Bronchial epithelial cell (primary cell): ENCODE results near the gene GRK2. TPM values are rescaled to one million over a fixed set of nuclear protein-coding genes. Genes with fewer than 3 reads are reported as not detected.

ENCODE experiments used
- DNase-seq: peaks from one replicate; pipeline ENCODE4 v3.0.0-alpha.2; 2010; ENCODE audit warnings: low read depth
- FAIRE-seq: peaks from 2 replicates; lab custom pipeline; 2011; peaks lifted over from hg19 to GRCh38; lab: Jason Lieb, UNC
- H3K27me3 ChIP-seq: 2 replicates; pipeline ENCODE4 v1.5.1; 2011; ENCODE audit warnings: low read length; ENCODE audit not compliant: control insufficient read depth, insufficient read depth
- H3K36me3 ChIP-seq: 2 replicates; pipeline ENCODE4 v1.5.1; 2011; ENCODE audit warnings: low read length; ENCODE audit not compliant: control insufficient read depth, insufficient read depth
- H3K4me3 ChIP-seq: 2 replicates; pipeline ENCODE4 v1.5.1; 2011; ENCODE audit warnings: mild to moderate bottlenecking, low read depth, low read length, control low read depth
- total RNA-seq: library from RNA; depleted of rRNA; stranded (reverse); fragments of >200 nt; gene quantifications from 2 replicates; pipeline ENCODE4 v1.2.1, GENCODE V29; 2014
- TF ChIP-seq, protein P1 (sequence below): IDR thresholded peaks from 2 replicates; pipeline ENCODE4 v1.5.1; 2011; ENCODE audit warnings: mild to moderate bottlenecking, moderate library complexity, low read length, control low read depth, inconsistent platforms; ENCODE audit not compliant: insufficient read depth, severe bottlenecking

Gene GRK2
- total RNA-seq, 1 donor from 2014 or later = 55.0 TPM

DNA sequence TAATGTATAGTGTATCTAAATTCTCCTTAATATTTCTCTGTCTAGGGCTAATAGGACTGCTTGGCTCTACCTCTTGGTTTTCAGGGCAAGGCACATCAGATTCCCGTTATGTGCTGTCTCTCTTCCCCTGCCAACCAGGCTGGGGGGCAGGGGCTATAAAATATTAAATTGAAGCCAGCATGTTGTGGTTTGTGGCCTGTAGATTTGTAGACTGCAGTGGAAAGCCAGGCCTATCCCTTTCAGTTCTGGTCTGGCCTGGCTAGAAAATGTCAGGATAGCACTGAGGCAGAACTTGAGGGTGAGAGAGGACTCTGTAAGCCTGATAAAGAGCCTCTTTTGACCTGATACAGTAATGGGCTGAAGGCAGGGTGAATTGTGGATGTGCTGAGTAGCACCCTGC is 14.4 kb upstream of the GRK2 start:
- Histone ChIP-seq H3K27me3 (no peaks in the 10 kb centered on the region), H3K36me3 (peaks cover 52% of the 10 kb centered on the region), H3K4me3 (no peak overlapping the region)
- no peak for DNase-seq
- FAIRE-seq = no peak
- TF ChIP-seq, protein P1, sequence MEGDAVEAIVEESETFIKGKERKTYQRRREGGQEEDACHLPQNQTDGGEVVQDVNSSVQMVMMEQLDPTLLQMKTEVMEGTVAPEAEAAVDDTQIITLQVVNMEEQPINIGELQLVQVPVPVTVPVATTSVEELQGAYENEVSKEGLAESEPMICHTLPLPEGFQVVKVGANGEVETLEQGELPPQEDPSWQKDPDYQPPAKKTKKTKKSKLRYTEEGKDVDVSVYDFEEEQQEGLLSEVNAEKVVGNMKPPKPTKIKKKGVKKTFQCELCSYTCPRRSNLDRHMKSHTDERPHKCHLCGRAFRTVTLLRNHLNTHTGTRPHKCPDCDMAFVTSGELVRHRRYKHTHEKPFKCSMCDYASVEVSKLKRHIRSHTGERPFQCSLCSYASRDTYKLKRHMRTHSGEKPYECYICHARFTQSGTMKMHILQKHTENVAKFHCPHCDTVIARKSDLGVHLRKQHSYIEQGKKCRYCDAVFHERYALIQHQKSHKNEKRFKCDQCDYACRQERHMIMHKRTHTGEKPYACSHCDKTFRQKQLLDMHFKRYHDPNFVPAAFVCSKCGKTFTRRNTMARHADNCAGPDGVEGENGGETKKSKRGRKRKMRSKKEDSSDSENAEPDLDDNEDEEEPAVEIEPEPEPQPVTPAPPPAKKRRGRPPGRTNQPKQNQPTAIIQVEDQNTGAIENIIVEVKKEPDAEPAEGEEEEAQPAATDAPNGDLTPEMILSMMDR = no peak

DNA sequence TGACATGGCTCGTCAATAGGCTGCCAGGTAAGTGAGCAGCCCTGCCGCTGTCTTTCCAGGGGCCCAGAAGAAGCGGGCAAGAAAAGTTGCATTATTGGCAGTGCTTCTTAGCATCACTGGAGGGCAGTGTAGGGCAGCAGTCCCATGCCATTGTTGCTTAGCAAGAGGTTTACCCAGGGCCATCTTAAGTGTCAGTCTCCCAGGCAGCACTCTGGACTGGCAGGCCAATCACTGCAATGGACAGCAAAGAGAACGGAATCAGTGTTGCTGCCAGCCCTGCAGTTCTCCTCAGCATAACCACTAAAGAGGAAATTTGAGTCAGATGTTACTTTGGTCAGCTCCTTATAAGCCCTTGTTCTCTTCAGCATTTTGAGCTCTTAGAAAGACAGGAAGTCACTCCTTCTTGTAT is 13.4 kb upstream of the GRK2 start:
- H3K36me3 ChIP-seq = peaks cover 51% of the 10 kb centered on the region
- DNase-seq = peak; percentile 43
- TF ChIP-seq, protein P1 = peak; percentile 56
- FAIRE-seq = no peak
- H3K27me3 ChIP-seq = no peaks in the 10 kb centered on the region
- no peak overlapping the region for H3K4me3 ChIP-seq

DNA sequence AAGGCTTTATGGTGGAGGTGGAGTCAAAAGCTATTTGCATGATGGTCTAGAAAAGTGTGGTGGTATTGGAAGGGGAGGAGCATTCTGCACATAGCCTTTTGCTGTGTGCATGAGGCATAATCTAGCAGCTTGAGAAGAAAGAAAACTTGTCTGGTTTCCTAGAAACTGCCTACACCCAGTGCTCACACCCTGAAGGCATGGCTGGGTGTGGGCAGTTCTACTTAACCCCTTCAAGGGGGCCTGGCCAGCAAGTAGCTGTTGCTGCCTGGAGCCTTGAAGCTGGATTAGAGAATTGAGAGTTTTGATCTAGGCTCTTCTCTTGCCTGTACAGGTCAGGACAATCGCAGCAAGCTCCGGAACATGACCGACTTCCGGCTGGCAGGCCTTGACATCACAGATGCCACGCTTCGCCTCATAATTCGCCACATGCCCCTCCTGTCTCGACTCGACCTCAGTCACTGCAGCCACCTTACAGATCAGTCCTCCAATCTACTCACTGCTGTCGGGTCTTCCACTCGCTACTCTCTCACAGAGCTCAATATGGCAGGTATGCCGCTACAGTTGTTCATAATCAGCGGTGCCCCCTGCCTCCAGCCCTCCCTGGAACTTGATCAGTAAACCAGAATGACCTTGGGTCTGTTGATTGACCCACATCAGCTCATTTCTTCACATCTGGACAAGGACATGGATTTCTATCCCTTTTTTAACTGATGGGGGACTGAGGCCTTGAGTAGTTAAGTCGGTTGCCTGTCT is 12.2 kb upstream of the GRK2 start:
- TF ChIP-seq, protein P1 = no peak
- Histone ChIP-seq H3K4me3 (no peak overlapping the region), H3K27me3 (no peaks in the 10 kb centered on the region), H3K36me3 (peaks cover 50% of the 10 kb centered on the region)
- FAIRE-seq = peak; percentile 70
- DNase-seq = no peak

DNA sequence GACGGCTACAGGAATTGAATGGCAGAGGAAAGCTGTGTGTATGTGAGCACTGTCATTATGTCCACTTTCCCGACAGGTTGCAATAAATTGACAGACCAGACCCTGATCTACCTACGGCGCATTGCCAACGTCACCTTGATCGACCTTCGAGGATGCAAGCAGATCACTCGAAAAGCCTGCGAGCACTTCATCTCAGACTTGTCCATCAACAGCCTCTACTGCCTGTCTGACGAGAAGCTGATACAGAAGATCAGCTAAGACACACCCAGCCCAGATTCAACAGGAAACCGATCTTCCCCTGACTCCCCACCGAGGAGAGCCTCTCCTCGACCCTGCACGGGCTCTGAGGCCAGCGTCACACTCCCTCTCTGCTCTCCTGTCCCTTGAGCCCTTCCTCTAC is 11.5 kb upstream of the GRK2 start:
- no peak for FAIRE-seq
- Histone ChIP-seq H3K27me3 (no peaks in the 10 kb centered on the region), H3K4me3 (no peak overlapping the region), H3K36me3 (peaks cover 47% of the 10 kb centered on the region)
- TF ChIP-seq, protein P1 = no peak
- DNase-seq = no peak

DNA sequence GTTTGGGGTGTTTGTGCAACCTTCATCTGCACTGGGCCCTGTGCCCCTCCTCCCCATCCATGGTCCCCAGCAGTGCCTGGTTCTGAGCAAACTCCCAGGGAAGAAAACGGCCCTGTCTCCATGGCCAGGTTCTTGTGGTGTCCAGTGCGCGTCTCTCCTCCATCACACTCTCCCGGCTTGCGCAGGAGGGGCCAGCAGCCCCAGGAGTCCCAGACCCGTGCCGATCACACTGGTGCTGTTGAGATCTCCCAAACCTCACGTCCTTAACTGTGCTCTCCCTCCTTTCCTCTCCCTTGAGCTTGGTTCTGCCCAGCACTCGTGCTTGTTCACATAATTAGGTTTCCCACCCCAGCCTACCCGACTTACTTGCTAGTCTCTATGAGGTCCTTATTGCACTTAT is 10.9 kb upstream of the GRK2 start:
- FAIRE-seq = no peak
- H3K4me3 ChIP-seq = no peak overlapping the region
- peaks cover 42% of the 10 kb centered on the region for H3K36me3 ChIP-seq
- TF ChIP-seq, protein P1 = no peak
- no peak for DNase-seq
- no peaks in the 10 kb centered on the region for H3K27me3 ChIP-seq

DNA sequence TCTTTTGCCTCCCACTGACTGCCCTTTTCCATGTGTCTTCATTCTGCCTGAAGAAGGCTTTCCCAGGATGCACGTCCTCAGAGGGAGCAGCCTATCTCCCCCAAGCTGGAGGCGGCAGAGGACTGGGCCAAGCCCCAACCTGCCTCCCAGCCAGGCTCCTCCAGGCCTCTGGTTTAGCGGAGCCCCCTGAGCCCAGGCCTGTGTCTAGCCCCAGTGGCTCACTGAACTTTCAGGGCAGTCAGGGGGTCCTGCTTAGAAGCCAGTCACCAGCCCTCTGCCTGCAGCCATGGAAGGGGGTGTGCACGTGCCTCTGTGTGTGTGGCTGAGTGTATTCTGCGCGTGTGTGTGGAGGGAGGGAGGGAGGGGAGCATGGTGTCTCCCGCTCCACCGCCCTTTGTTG is 10.4 kb upstream of the GRK2 start:
- DNase-seq (no peak), FAIRE-seq (no peak)
- Histone ChIP-seq H3K4me3 (no peak overlapping the region), H3K36me3 (peaks cover 37% of the 10 kb centered on the region), H3K27me3 (no peaks in the 10 kb centered on the region)
- TF ChIP-seq, protein P1 = no peak
